Cardiac septum (tissue), 1 donor: ENCODE data around the gene KIF1C. TPM values are rescaled to one million over a fixed set of nuclear protein-coding genes. Genes with fewer than 3 reads are reported as not detected.

Experiments
- DNase-seq: peaks from one replicate; pipeline ENCODE4 v3.0.0-alpha.2; 2020; ENCODE audit warnings: low spot score
- intact Hi-C: fragments of 100-400 bp; cut with DNase I; formaldehyde crosslinking; loops from one replicate; pipeline ENCODE4 v1.14.0; 2022
- long read RNA-seq: library from polyadenylated mRNA; unstranded; transcript quantifications from one replicate; pipeline ENCODE4 v2.0.0, GENCODE V29; 2021
- total RNA-seq: library from RNA; stranded (reverse); fragmentation: NEBNext Ultra II Directional; extraction: Animal tissue kit (Norgen Biotek cat#: 25700); gene quantifications from one replicate; pipeline ENCODE4 v1.2.1, GENCODE V29; 2021
- donor health status: DM: no; HTN: no; CAD: no.

Gene KIF1C
- total RNA-seq = 646 TPM
- long read RNA-seq, full-length matches to known transcripts = 222 of 630 reads
- long read RNA-seq, partial matches to known transcripts = 344 of 630 reads
- long read RNA-seq, other reads (novel, unspliced or antisense) = 64 of 630 reads

GRCh38 chr17:4997302-4998026 lies at the start of gene KIF1C, which contains the start of gene INCA1:
KIF1C (plus strand) TSS chr17:4997950; CDS start chr17:5000247, 2,297 bp downstream.
INCA1 (minus strand) TSS chr17:4997522; CDS start chr17:4994437, 3,085 bp downstream.
- intact Hi-C loops = loop anchor here (2.0 kb wide), 3 partner anchors 15 to 57 kb away; partner anchors contain the start of genes PFN1, RNF167 and SLC25A11
- peak; percentile 98 for DNase-seq

DNA sequence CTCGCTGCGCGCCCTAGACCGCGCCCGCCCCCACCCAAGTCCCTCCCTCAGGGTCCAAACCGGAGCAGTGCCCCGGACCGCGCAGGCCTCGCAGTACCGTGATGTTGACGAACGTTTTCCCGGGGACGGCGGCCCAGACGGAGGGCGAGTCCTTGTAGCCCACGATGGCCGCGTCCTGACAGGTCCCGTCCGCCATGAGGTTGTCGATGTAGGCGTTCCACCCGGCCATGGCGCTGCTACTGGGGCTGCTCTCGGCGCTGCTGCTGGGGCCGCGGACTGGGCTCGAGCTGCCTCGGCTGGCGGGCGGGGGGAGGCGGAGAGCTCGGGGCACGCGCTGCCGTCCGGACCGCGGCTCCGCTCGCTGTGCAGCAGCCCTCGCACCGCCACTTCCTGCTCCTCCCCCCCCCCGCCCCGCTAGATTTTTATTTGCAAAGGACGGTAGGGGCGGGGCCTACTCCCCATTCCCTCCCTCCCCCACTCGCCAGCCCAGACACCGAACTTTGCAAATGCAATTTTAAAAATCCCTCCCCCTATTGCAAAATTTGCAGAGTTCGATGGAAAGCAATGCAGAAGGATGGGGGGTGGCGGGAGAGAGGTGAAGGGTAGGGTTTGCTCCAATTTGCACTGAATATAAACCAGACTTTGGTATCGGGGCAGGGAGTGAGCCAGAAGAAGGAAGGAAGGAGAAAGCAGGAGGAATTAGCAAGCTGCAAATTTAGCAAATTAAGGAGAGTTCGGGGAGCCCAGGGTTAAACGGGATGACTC lies 49.4 kb upstream of the KIF1C start, which contains the start of gene PFN1:
TSS of gene PFN1 (minus strand) at position 365 of the 765 bp plus-strand sequence. CDS start at position 229, 136 bp downstream.
- DNase-seq = peak; percentile 94
- intact Hi-C loops = loop anchor here (1.0 to 2.0 kb wide), 2 partner anchors 8 to 50 kb away; partner anchors contain the start of genes RNF167 and SLC25A11

DNA sequence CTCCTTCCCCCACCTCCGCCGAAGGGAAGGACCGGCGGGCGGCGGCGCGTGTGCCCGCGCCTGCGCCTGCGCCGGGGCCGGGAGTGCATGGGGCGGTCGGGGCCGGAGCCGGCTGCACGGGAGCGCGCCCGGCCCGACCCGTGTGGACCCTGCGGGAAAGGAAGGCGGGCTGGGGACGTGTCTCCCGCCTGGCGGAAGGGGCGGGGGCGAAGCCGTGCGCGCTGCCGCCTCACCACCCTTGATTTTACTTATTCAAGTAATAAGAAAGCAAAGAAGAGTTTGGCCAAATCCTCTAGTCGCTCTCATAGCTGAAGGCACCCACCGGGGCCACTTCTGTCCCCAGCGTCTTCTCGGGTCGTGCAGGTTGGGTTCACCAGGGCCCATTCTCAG lies 48.8 kb upstream of the KIF1C start:
- intact Hi-C loops = loop anchor here (1.0 to 2.0 kb wide), 2 partner anchors 9 to 50 kb away; partner anchors contain the start of genes RNF167 and SLC25A11
- peak; percentile 89 for DNase-seq

- intact Hi-C loops = loop anchor here (2.0 kb wide), 1 partner anchor 49 kb away; no protein-coding TSS in a partner anchor
These were observed 48.3 kb upstream of the KIF1C start for GRCh38 chr17:4949321-4950074.

GRCh38 chr17:4950075-4950745 lies 47.5 kb upstream of the KIF1C start:
- peak; percentile 88 for DNase-seq

More at GRCh38 chr17:4949321-4950074, 48.3 kb upstream of the KIF1C start:
- DNase-seq = peak; percentile 87

DNA sequence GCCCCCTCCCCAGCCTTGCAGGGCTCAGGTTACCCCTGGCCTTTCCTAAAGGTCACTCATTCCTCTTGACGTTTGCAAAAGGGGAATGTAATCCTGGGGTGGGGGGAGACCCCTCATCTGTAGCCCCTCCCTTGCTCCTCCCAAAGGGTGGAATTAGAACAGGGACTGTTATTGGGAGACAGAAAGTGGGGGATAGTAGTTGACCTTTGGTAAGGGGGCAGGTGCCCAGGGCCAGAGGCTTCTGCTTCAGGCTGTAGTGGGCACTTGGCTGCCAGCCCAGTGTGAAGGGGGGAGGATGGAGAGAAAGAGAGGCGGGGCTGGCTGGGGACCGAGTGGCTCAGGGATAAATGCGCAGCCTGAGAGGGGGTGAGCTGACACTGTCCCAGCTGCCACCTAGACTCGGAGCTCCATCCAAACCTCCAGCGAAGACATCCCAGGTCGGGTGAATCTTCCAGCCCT lies 47.0 kb upstream of the KIF1C start, which contains the start of gene ENO3:
TSS of gene ENO3 (plus strand) at position 374 of the 459 bp plus-strand sequence. CDS start 711 bp downstream, outside the sequence.
- DNase-seq = no peak
- intact Hi-C loops = loop anchor here (1.0 kb wide), 1 partner anchor 16 kb away; no protein-coding TSS in a partner anchor

More at GRCh38 chr17:4950075-4950745, 47.5 kb upstream of the KIF1C start:
- intact Hi-C loops = no loop called here

DNA sequence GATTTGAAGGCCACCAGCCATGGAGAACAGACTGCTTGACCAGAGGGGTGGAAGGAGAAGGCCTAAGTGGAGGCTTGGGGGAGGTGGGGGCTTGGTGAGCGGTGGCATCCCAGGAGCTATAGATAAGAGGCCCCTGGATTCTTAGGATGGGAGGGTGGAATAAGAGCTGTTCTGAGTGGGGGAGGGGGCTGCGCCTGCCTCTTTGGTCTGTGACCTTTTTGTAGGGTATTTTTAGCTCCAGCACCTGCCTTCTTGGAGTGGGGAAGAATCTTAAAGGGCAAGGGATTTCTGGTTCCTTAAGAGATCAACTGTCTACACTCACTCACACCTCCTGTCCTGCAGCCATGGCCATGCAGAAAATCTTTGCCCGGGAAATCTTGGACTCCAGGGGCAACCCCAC lies 46.3 kb upstream of the KIF1C start:
- intact Hi-C loops = loop anchor here (1.0 kb wide), 1 partner anchor 15 kb away; no protein-coding TSS in a partner anchor
- no peak for DNase-seq

GRCh38 chr17:4953451-4953961 lies 44.2 kb upstream of the KIF1C start:
- intact Hi-C loops = no loop called here
- no peak for DNase-seq

DNA sequence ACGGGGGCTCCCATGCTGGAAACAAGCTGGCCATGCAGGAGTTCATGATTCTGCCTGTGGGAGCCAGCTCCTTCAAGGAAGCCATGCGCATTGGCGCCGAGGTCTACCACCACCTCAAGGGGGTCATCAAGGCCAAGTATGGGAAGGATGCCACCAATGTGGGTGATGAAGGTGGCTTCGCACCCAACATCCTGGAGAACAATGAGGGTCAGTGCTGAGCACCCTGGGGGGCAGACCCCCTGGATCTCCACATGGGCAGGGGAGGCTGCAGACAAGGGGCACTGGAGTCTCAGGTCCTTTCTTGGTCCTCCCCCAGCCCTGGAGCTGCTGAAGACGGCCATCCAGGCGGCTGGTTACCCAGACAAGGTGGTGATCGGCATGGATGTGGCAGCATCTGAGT lies 42.7 kb upstream of the KIF1C start:
- intact Hi-C loops = no loop called here
- no peak for DNase-seq

- DNase-seq = no peak
- intact Hi-C loops = no loop called here
These were observed 41.2 kb upstream of the KIF1C start for GRCh38 chr17:4956493-4957061.

DNA sequence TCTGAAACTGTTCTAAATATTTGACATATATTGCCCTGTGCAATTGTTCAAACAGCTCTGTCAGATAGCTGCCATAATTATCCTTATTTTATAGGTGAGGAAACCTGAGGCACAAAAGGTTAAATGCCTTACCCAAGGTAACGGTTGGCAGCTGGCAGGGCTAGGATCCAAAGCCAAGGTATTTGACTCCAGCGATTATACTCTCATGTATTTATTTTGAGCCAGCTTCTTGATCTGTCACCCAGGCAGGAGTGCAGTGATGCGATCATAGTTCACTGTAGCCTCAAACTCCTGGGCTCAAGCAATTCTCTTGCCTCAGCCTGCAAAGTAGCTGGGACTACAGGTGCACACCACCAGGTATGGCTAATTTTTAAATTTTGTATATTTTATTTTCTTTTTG lies 39.6 kb upstream of the KIF1C start:
- DNase-seq = no peak
- intact Hi-C loops = no loop called here

DNA sequence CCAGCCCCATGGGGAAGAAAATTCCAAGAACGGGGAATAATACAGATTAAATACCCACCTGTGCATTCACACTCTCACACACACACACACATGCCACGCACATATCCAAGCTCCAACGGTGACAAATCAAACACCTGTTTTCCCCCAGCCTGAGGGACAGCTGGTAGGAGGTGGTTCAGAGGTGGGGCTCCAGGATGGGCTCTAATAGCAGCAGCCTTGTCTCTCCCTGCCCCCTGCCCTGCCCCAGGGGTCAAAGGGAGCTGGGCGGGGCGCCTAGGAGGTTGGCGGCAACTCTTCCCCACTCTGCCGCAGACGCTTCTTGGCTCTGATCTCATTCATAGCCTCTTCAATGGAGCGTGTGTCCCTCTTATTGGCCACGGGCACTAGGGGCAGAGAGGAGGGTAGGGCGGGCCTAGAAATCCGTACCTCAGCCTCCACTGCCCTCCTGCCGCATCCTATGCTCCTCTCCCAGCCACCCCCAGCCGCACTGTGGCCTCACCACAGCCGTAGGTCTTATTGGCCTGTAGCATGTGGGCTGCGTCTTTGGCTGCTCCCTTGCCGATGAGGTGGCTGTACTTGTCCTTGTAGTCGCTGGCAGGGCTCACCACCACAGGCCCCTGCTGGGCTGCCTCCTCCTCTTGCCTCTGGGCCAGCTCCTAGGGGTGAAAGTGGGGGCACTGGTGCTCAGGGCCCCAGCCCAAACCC lies 38.3 kb upstream of the KIF1C start:
- no peak for DNase-seq
- intact Hi-C loops = no loop called here

GRCh38 chr17:4960279-4960922 lies 37.3 kb upstream of the KIF1C start:
- DNase-seq = no peak
- intact Hi-C loops = no loop called here

DNA sequence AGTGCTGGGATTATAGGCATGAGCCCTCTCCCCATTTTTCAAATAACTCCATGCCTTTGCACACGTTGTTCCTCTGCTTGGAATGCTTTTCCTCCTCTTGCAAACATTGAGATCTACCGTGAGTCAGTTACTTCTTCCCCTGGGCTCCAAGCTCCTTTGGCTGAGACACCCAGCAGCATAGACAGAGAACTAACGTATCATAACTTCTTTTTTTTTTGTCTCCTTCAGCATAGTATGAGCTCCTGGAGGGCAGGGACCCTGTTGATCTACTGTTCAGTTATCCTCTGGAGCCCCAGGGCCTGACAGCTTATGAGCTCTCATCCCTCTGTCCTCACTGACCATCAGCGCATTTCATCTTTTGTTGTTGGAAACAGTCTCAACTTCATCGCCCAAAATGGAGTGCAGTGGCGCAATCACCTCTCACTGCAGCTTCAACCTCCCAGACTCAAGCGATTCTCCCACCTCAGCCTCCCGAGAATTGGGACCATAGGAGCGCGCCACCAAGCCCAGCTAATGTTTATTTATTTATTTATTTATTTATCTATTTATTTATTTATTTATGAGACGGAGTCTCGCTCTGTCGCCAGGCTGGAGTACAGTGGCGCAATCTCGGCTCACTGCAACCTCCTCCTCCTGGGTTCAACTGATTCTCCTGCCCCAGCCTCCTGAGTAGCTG lies 32.3 kb upstream of the KIF1C start:
- intact Hi-C loops = loop anchor here (5.0 kb wide), 2 partner anchors 58 to 97 kb away; no protein-coding TSS in a partner anchor

DNA sequence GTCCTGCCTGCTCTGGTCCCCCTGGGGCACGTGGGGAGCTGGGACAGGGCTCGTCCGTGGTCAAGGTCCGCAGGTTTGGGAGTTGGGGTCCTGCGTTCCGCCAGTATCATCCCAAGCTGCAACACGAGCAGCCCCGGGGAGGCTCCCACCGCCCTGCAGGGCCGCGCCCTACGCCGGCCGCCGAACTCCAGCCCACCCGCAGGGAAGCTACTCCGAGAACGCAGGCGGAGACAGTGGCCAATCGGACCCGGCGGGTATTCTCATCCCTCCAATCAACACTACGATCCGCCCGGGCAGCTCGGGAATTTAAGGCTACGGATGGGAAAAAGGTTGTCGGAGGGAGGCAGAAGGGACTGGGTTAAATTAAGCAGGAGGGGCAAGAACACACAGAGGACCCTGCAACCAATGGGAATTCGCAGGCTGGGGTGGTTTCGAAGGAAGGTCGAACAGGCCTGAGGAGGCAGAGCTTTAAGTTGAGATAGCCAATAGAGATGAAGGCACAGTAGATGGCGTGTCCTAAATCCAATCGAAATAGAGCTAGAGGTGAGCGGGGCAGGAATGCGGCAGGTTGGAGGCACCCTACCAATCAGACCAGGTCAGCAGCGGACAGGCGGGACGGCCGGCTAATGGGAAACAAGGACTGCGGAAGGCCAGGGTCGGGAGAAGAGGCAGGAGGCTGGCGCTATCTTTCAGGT lies 30.8 kb upstream of the KIF1C start:
- intact Hi-C loops = loop anchor here (1.0 to 5.0 kb wide), 5 partner anchors 16 to 95 kb away; partner anchors contain the start of genes CAMTA2, ENO3, RNF167 and SLC25A11
- DNase-seq = peak; percentile 99

More for the DNA sequence above, 32.3 kb upstream of the KIF1C start:
- no peak for DNase-seq
